CD14-positive monocyte (primary cell): ENCODE data around the gene DOCK8. TPM values are rescaled to one million over a fixed set of nuclear protein-coding genes. Genes with fewer than 3 reads are reported as not detected.

Experiments used
- DNase-seq, 3 donors: peaks; one replicate each; pipeline ENCODE4 v3.0.0-alpha.2; 2011 to 2022
- H2AFZ ChIP-seq: 2 replicates; pipeline ENCODE4 v1.6.0; 2012; ENCODE audit warnings: mild to moderate bottlenecking, low read depth, low read length, inconsistent platforms; ENCODE audit not compliant: insufficient read depth, poor library complexity, severe bottlenecking
- H3K27ac ChIP-seq, 2 donors: 1 replicate in 1 of 2; 2 replicates in 1 of 2; pipeline ENCODE4 v1.5.1; 2012 to 2013; ENCODE audit warnings: low read length in 2 of 2, control low read depth in 1 of 2, inconsistent platforms in 1 of 2, low read depth in 1 of 2, mild to moderate bottlenecking in 1 of 2
- H3K27me3 ChIP-seq, 2 donors: one replicate each; pipeline versions ENCODE4 v1.6.0 to v1.6.1; 2011 to 2013; ENCODE audit warnings: low read length in 2 of 2; ENCODE audit not compliant: control insufficient read depth in 2 of 2, insufficient read depth in 2 of 2
- H3K36me3 ChIP-seq, 2 donors: replicated peaks in 1 of 2; 1 replicate in 1 of 2; 2 replicates in 1 of 2; pipeline versions ENCODE4 v1.5.1 to v1.6.1; 2012 to 2013; ENCODE audit warnings: low read length in 2 of 2, control low read depth in 1 of 2, inconsistent platforms in 1 of 2, mild to moderate bottlenecking in 1 of 2; ENCODE audit not compliant: insufficient read depth in 2 of 2, control insufficient read depth in 1 of 2
- H3K4me1 ChIP-seq, 2 donors: 1 replicate in 1 of 2; 2 replicates in 1 of 2; pipeline versions ENCODE4 v1.5.1 to v1.6.1; 2012 to 2013; ENCODE audit warnings: low read length in 2 of 2, control low read depth in 1 of 2, inconsistent platforms in 1 of 2, mild to moderate bottlenecking in 1 of 2, moderate library complexity in 1 of 2; ENCODE audit not compliant: insufficient read depth in 2 of 2, control insufficient read depth in 1 of 2
- H3K4me2 ChIP-seq: replicated peaks from 2 replicates; pipeline ENCODE3; 2012; ENCODE audit warnings: low read length, moderate library complexity, mild to moderate bottlenecking; ENCODE audit not compliant: poor library complexity, severe bottlenecking; ENCODE audit errors: extremely low read depth
- H3K4me3 ChIP-seq, 3 experiments: fragments of 200-600 bp in 1 of 3; sonication (generic) in 1 of 3; replicated peaks in 1 of 3; 1 replicate in 2 of 3; 2 replicates in 1 of 3; pipeline ENCODE4 v1.5.1; 2011 to 2013; ENCODE audit warnings: low read length in 3 of 3, mild to moderate bottlenecking in 3 of 3, control low read depth in 2 of 3, low read depth in 2 of 3, inconsistent platforms in 1 of 3, moderate library complexity in 1 of 3
- H3K79me2 ChIP-seq: 2 replicates; pipeline ENCODE4 v1.6.0; 2012; ENCODE audit warnings: mild to moderate bottlenecking, control low read depth, inconsistent platforms, low read length, moderate library complexity; ENCODE audit not compliant: insufficient read depth
- H3K9ac ChIP-seq: 2 replicates; pipeline ENCODE4 v1.6.0; 2017; ENCODE audit warnings: low read length, mild to moderate bottlenecking; ENCODE audit not compliant: insufficient read depth, poor library complexity, severe bottlenecking
- H3K9me3 ChIP-seq, 2 donors: replicated peaks in 1 of 2; 1 replicate in 1 of 2; 2 replicates in 1 of 2; pipeline versions ENCODE4 v1.5.1 to v1.6.1; 2012 to 2013; ENCODE audit warnings: low read length in 2 of 2, control low read depth in 1 of 2; ENCODE audit not compliant: control insufficient read depth in 1 of 2, insufficient read depth in 1 of 2
- H4K20me1 ChIP-seq: 2 replicates; pipeline ENCODE4 v1.6.0; 2012; ENCODE audit warnings: mild to moderate bottlenecking, low read length, control low read depth, moderate library complexity; ENCODE audit not compliant: insufficient read depth
- H3K27ac Mint-ChIP-seq, 7 donors: one replicate each; pipeline ENCODE4 v1.8.0; 2020; ENCODE audit warnings: mild to moderate bottlenecking in 7 of 7, mixed read lengths in 7 of 7, moderate library complexity in 6 of 7, inconsistent platforms in 2 of 7
- H3K27me3 Mint-ChIP-seq, 3 donors: one replicate each; pipeline ENCODE4 v1.8.0; 2021 to 2022; ENCODE audit warnings: low read depth in 3 of 3, mild to moderate bottlenecking in 3 of 3, mixed read lengths in 3 of 3, moderate library complexity in 3 of 3, inconsistent platforms in 1 of 3
- H3K36me3 Mint-ChIP-seq, 2 donors: one replicate each; pipeline ENCODE4 v1.8.0; 2020; ENCODE audit warnings: mixed read lengths in 2 of 2, inconsistent platforms in 1 of 2, mild to moderate bottlenecking in 1 of 2
- H3K4me1 Mint-ChIP-seq: one replicate; pipeline ENCODE4 v1.8.0; 2020; ENCODE audit warnings: mild to moderate bottlenecking, mixed read lengths
- H3K4me3 Mint-ChIP-seq, 2 donors: one replicate each; pipeline ENCODE4 v1.8.0; 2020; ENCODE audit warnings: mild to moderate bottlenecking in 2 of 2, mixed read lengths in 2 of 2, moderate library complexity in 1 of 2
- H3K9me3 Mint-ChIP-seq, 7 donors: one replicate each; pipeline ENCODE4 v1.8.0; 2020 to 2022; ENCODE audit warnings: mixed read lengths in 7 of 7, mild to moderate bottlenecking in 6 of 7, moderate library complexity in 6 of 7, inconsistent platforms in 2 of 7
- WGBS: methylation state at CpG from one replicate; pipeline ENCODE4 v1.1.5; 2013; ENCODE audit warnings: missing lambda C conversion rate; ENCODE audit not compliant: insufficient coverage; 5-methylcytosine and 5-hydroxymethylcytosine counted together
- intact Hi-C, 2 donors: fragments of 100-400 bp; cut with micrococcal nuclease; formaldehyde crosslinking; loops; one replicate each; pipeline versions ENCODE4 v1.15.0 to v1.15.1; 2023
- polyA plus RNA-seq, 3 donors: library from polyadenylated mRNA; depleted of rRNA in 1 of 3; unstranded in 2 of 3; stranded (reverse) in 1 of 3; fragments of 300-500 nt in 2 of 3; fragments of >200 nt in 1 of 3; fragmentation: Illumina TruSeq in 2 of 3; gene quantifications; 1 replicate in 2 of 3; 2 replicates in 1 of 3; pipeline ENCODE4 v1.2.3, GENCODE V29; 2012 to 2021
- TF ChIP-seq, protein P1 (sequence below): fragments of 200-600 bp; IDR thresholded peaks from one replicate; pipeline ENCODE4 v1.8.0; 2022; ENCODE audit warnings: antibody characterized with exemption, mild to moderate bottlenecking

Gene DOCK8
- polyA plus RNA-seq, 3 donors = 46.8 to 100 (median 95.4) TPM

DNA sequence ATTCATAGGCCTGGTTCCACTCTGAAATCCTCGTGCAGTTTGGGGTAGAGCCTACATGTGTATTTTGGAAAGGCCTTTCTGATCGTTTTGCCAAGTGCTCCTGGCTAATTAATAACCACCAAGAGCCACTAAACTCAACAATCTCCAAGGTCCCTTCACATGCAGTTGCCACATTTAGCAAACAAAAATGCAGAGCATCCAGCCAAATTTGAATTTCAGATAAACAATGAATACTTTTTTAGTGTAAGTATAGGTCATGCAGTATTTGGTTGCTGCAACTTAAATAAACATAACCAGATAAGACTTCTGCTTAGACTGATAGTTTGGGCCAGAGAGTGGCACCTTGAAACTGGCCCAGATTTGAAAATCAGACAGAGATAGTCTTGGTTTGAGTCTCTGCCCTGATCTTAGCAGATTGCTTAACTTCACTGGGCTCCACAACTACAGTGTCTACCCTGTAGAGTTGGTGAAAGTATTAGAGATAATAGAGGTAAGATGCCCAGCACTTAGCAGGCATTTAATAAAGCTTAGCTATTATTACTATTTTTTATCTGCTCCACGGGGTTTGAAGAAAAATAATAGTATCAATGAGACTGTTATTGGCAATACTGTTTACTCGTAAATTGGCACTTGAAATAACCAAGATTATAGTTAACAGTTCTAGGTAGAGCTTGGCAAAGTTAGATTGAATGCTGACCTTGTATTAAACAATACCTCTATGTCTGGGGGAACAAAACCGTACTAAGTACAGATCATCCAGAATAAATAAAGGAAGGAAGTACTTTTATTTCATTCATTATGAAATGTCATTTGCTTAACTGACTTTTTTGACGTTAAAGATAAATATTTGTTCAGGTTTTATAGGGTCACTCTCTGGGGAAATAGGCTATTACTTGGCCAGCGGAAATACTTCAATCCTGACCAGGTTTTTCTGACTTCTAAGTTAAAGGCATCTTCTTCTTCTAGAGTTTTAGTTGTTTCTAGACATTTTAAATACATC, 274.8 kb downstream of the DOCK8 start:
- H3K4me3 ChIP-seq = no peak overlapping the region
- no peaks in the 10 kb centered on the region for H4K20me1 ChIP-seq
- peaks cover 0 to 3% (median 2%) of the 10 kb centered on the region in 7 donors for H3K9me3 Mint-ChIP-seq
- H3K4me1 ChIP-seq = no peaks in the 10 kb centered on the region
- H2AFZ ChIP-seq = no peak overlapping the region
- no peak for DNase-seq
- H3K36me3 Mint-ChIP-seq = no peaks in the 10 kb centered on the region
- H3K27ac ChIP-seq = no peak overlapping the region
- no peaks in the 10 kb centered on the region for H3K27me3 ChIP-seq
- H3K9me3 ChIP-seq = no peaks in the 10 kb centered on the region
- no peak overlapping the region for H3K9ac ChIP-seq
- H3K27me3 Mint-ChIP-seq = peaks cover 1 to 2% (median 2%) of the 10 kb centered on the region in 3 donors
- intact Hi-C loops = no loop called here
- TF ChIP-seq, protein P1, sequence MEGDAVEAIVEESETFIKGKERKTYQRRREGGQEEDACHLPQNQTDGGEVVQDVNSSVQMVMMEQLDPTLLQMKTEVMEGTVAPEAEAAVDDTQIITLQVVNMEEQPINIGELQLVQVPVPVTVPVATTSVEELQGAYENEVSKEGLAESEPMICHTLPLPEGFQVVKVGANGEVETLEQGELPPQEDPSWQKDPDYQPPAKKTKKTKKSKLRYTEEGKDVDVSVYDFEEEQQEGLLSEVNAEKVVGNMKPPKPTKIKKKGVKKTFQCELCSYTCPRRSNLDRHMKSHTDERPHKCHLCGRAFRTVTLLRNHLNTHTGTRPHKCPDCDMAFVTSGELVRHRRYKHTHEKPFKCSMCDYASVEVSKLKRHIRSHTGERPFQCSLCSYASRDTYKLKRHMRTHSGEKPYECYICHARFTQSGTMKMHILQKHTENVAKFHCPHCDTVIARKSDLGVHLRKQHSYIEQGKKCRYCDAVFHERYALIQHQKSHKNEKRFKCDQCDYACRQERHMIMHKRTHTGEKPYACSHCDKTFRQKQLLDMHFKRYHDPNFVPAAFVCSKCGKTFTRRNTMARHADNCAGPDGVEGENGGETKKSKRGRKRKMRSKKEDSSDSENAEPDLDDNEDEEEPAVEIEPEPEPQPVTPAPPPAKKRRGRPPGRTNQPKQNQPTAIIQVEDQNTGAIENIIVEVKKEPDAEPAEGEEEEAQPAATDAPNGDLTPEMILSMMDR = no peak
- WGBS = no CpG with 5 or more reads among the region's 7 CpGs
- H3K4me1 Mint-ChIP-seq = peaks cover 7% of the 10 kb centered on the region
- no peak overlapping the region for H3K4me3 Mint-ChIP-seq
- H3K79me2 ChIP-seq = no peaks in the 10 kb centered on the region
- no peak overlapping the region for H3K4me2 ChIP-seq
- H3K27ac Mint-ChIP-seq = no peak overlapping the region
- H3K36me3 ChIP-seq = no peaks in the 10 kb centered on the region

DNA sequence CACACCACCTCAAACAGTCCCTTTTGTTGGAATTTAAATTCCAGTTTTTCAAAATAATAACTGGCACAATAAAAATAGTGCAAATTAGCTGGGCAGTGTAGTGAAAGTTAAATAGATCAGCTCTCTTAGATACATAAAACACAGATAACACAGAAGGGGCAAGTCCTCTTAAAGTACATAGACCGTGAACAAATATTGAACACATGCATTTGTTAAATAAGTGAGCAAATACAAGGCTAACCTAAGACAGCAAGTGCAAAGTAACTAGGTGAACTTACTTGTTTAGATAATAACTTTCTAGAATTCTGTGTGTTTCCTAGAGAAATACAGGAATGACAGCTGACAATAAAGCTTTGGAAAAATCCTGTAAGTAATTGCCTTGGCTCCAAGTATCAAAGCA, 280.1 kb downstream of the DOCK8 start:
- no CpG with 5 or more reads among the region's 1 CpG for WGBS
- intact Hi-C loops = no loop called here
- TF ChIP-seq, protein P1 = no peak
- no peaks in the 10 kb centered on the region for H3K36me3 ChIP-seq
- no peak overlapping the region for H3K9ac ChIP-seq
- no peaks in the 10 kb centered on the region for H3K4me1 ChIP-seq
- no peak overlapping the region for H3K4me2 ChIP-seq
- no peaks in the 10 kb centered on the region for H3K36me3 Mint-ChIP-seq
- DNase-seq = no peak
- H3K4me1 Mint-ChIP-seq = peaks cover 5% of the 10 kb centered on the region
- H3K4me3 ChIP-seq = no peak overlapping the region
- peaks cover 6 to 10% (median 10%) of the 10 kb centered on the region in 3 donors for H3K27me3 Mint-ChIP-seq
- no peak overlapping the region for H3K27ac Mint-ChIP-seq
- H3K27ac ChIP-seq = no peak overlapping the region
- H3K9me3 ChIP-seq = no peaks in the 10 kb centered on the region
- H3K9me3 Mint-ChIP-seq = peaks cover 0 to 3% (median 0%) of the 10 kb centered on the region in 7 donors
- H3K4me3 Mint-ChIP-seq = no peak overlapping the region
- peaks cover under 1% of the 10 kb centered on the region in 2 donors for H3K27me3 ChIP-seq
- H4K20me1 ChIP-seq = no peaks in the 10 kb centered on the region
- no peaks in the 10 kb centered on the region for H3K79me2 ChIP-seq
- H2AFZ ChIP-seq = no peak overlapping the region
